H9 (cell line): ENCODE measurements around the gene KLF13. TPM values are rescaled to one million over a fixed set of nuclear protein-coding genes. Genes with fewer than 3 reads are reported as not detected.
A peak's percentile ranks its signal among the peaks of the same experiment; 100 is the strongest.

ENCODE experiments used
- DNase-seq: peaks from one replicate; pipeline ENCODE4 v3.0.0-alpha.2; 2017
- H2AFZ ChIP-seq: one replicate; pipeline ENCODE4 v1.6.1; 2013; ENCODE audit warnings: mild to moderate bottlenecking, low read length, control low read depth, moderate library complexity
- H2AK5ac ChIP-seq: 2 replicates; pipeline ENCODE4 v1.6.1; 2013; ENCODE audit warnings: low read length, control low read depth, mixed read lengths; ENCODE audit not compliant: insufficient read length
- H2BK120ac ChIP-seq: one replicate; pipeline ENCODE4 v1.6.1; 2013; ENCODE audit warnings: low read depth, mild to moderate bottlenecking, low read length, control low read depth, inconsistent platforms; ENCODE audit not compliant: poor library complexity, severe bottlenecking
- H2BK12ac ChIP-seq: 2 replicates; pipeline ENCODE4 v1.6.1; 2013; ENCODE audit warnings: low read length, control low read depth, mixed read lengths, low read depth; ENCODE audit not compliant: insufficient read length
- H2BK15ac ChIP-seq: 2 replicates; pipeline ENCODE4 v1.6.1; 2013; ENCODE audit warnings: low read depth, low read length, control low read depth
- H2BK20ac ChIP-seq: one replicate; pipeline ENCODE4 v1.6.1; 2013; ENCODE audit warnings: low read depth, mild to moderate bottlenecking, low read length, control low read depth, inconsistent platforms; ENCODE audit not compliant: poor library complexity, severe bottlenecking
- H2BK5ac ChIP-seq: 2 replicates; pipeline ENCODE4 v1.6.1; 2013; ENCODE audit warnings: low read length, control low read depth, mixed read lengths; ENCODE audit not compliant: insufficient read length
- H3K14ac ChIP-seq: 2 replicates; pipeline ENCODE4 v1.6.1; 2013; ENCODE audit warnings: low read length, control low read depth; ENCODE audit not compliant: insufficient read depth
- H3K18ac ChIP-seq: 2 replicates; pipeline ENCODE4 v1.6.1; 2013; ENCODE audit warnings: low read depth, mild to moderate bottlenecking, mixed read lengths, low read length, control low read depth; ENCODE audit not compliant: insufficient read length
- H3K23ac ChIP-seq: 2 replicates; pipeline ENCODE4 v1.6.1; 2013; ENCODE audit warnings: low read length, control low read depth, mixed read lengths, low read depth; ENCODE audit not compliant: insufficient read length
- H3K23me2 ChIP-seq: 2 replicates; pipeline ENCODE4 v1.6.1; 2013; ENCODE audit warnings: low read depth, mild to moderate bottlenecking, mixed read lengths, low read length, control low read depth; ENCODE audit not compliant: insufficient read length, poor library complexity, severe bottlenecking
- H3K27ac ChIP-seq: 2 replicates; pipeline ENCODE4 v1.5.1; 2013; ENCODE audit warnings: low read length, control low read depth, mixed read lengths, low read depth; ENCODE audit not compliant: insufficient read length
- H3K27me3 ChIP-seq: 2 replicates; pipeline ENCODE4 v1.6.1; 2013; ENCODE audit warnings: low read length, control low read depth, inconsistent platforms; ENCODE audit not compliant: insufficient read depth
- H3K4ac ChIP-seq: 2 replicates; pipeline ENCODE4 v1.6.1; 2013; ENCODE audit warnings: low read depth, mild to moderate bottlenecking, control low read depth, inconsistent platforms, low read length, moderate library complexity
- H3K4me1 ChIP-seq: 2 replicates; pipeline ENCODE4 v1.6.1; 2013; ENCODE audit warnings: low read length, control low read depth, inconsistent platforms; ENCODE audit not compliant: insufficient read depth
- H3K4me2 ChIP-seq: 2 replicates; pipeline ENCODE4 v1.6.1; 2013; ENCODE audit warnings: low read length, control low read depth, mixed read lengths; ENCODE audit not compliant: insufficient read length, insufficient read depth
- H3K56ac ChIP-seq: 2 replicates; pipeline ENCODE4 v1.6.1; 2013; ENCODE audit warnings: low read depth, mild to moderate bottlenecking, mixed read lengths, low read length, control low read depth; ENCODE audit not compliant: insufficient read length
- H3K79me1 ChIP-seq: 2 replicates; pipeline ENCODE4 v1.6.1; 2013; ENCODE audit warnings: low read depth, mild to moderate bottlenecking, moderate library complexity, low read length, control low read depth, inconsistent platforms; ENCODE audit not compliant: insufficient read depth, poor library complexity, severe bottlenecking
- H3K79me2 ChIP-seq: 2 replicates; pipeline ENCODE4 v1.6.1; 2013; ENCODE audit warnings: low read length, control low read depth, inconsistent platforms; ENCODE audit not compliant: insufficient read depth
- H3K9ac ChIP-seq: 2 replicates; pipeline ENCODE4 v1.6.1; 2013; ENCODE audit warnings: low read length, control low read depth, mixed read lengths; ENCODE audit not compliant: insufficient read length; ENCODE audit errors: extremely low read depth
- H3K9me3 ChIP-seq: one replicate; pipeline ENCODE4 v1.6.1; 2013; ENCODE audit warnings: low read depth, low read length, inconsistent platforms; ENCODE audit not compliant: control insufficient read depth
- H3T11ph ChIP-seq: one replicate; pipeline ENCODE4 v1.6.1; 2013; ENCODE audit warnings: mild to moderate bottlenecking, low read length, control low read depth, inconsistent platforms
- H4K20me1 ChIP-seq: one replicate; pipeline ENCODE4 v1.6.1; 2013; ENCODE audit not compliant: control insufficient read depth, insufficient read length, insufficient read depth
- H4K5ac ChIP-seq: 2 replicates; pipeline ENCODE4 v1.6.1; 2013; ENCODE audit warnings: low read depth, mild to moderate bottlenecking, mixed read lengths, low read length, control low read depth; ENCODE audit not compliant: insufficient read length
- H4K8ac ChIP-seq: replicated peaks from 2 replicates; pipeline ENCODE4 v1.6.1; 2013; ENCODE audit warnings: low read length, control low read depth, mixed read lengths, low read depth; ENCODE audit not compliant: insufficient read length
- H4K91ac ChIP-seq: 2 replicates; pipeline ENCODE4 v1.6.1; 2013; ENCODE audit warnings: low read depth, mild to moderate bottlenecking, moderate library complexity, mixed read lengths, low read length, control low read depth; ENCODE audit not compliant: insufficient read length
- H3K27ac Mint-ChIP-seq, 3 experiments: 2 replicates in 2 of 3; 3 replicates in 1 of 3; pipeline ENCODE4 v1.8.0; 2020 to 2021; ENCODE audit warnings: mixed read lengths in 3 of 3, mild to moderate bottlenecking in 1 of 3, moderate library complexity in 1 of 3
- H3K27me3 Mint-ChIP-seq: 2 replicates; pipeline ENCODE4 v1.8.0; 2021; ENCODE audit warnings: low read depth, mild to moderate bottlenecking, moderate library complexity, mixed read lengths
- H3K36me3 Mint-ChIP-seq, 3 experiments: 2 replicates in 2 of 3; 3 replicates in 1 of 3; pipeline ENCODE4 v1.8.0; 2020 to 2021; ENCODE audit warnings: low read depth in 3 of 3, mixed read lengths in 3 of 3; ENCODE audit not compliant: insufficient read depth in 1 of 3
- H3K4me1 Mint-ChIP-seq, 2 experiments: 2 replicates each; pipeline ENCODE4 v1.8.0; 2020; ENCODE audit warnings: mixed read lengths in 2 of 2
- H3K4me3 Mint-ChIP-seq, 2 experiments: 2 replicates in 1 of 2; 3 replicates in 1 of 2; pipeline ENCODE4 v1.8.0; 2020 to 2021; ENCODE audit warnings: mild to moderate bottlenecking in 2 of 2, mixed read lengths in 2 of 2, moderate library complexity in 1 of 2
- H3K9me3 Mint-ChIP-seq, 2 experiments: 2 replicates in 1 of 2; 3 replicates in 1 of 2; pipeline ENCODE4 v1.8.0; 2020; ENCODE audit warnings: mild to moderate bottlenecking in 2 of 2, mixed read lengths in 2 of 2, moderate library complexity in 1 of 2
- CTCF ChIP-seq: fragments of 200-600 bp; sonication (generic); conservative IDR thresholded peaks from 3 replicates; pipeline ENCODE4 v1.8.0; 2021; ENCODE audit warnings: antibody characterized with exemption, mild to moderate bottlenecking
- WGBS: extraction: QIAGEN DNeasy Blood & Tissue Kit; methylation state at CpG from one replicate; pipeline ENCODE4 v1.1.7; 2013; ENCODE audit warnings: missing lambda C conversion rate, low lambda C conversion rate, mixed read lengths; ENCODE audit not compliant: insufficient read length; ENCODE audit errors: extremely low coverage; 5-methylcytosine and 5-hydroxymethylcytosine counted together
- total RNA-seq: library from RNA; stranded (reverse); gene quantifications from 2 replicates; pipeline ENCODE4 v1.2.1, GENCODE V29; 2021

The KLF13 gene
- total RNA-seq, 1 experiment from 2014 or later, result 33.4 TPM

- DNase-seq, result no peak
Measured at GRCh38 chr15:31304751-31305365, 21.8 kb upstream of the KLF13 start.

More at GRCh38 chr15:31304751-31305365, 21.8 kb upstream of the KLF13 start:
- peak overlapping the region in 1 of 2 experiments; percentile 53; a peak in 3 of 5 replicates for H3K4me3 Mint-ChIP-seq
- H4K5ac ChIP-seq, result no peak overlapping the region
- no CpG with 5 or more reads among the region's 12 CpGs for WGBS
- no peaks in the 10 kb centered on the region for H4K20me1 ChIP-seq
- H2AFZ ChIP-seq, result no peak overlapping the region
- H3K79me1 ChIP-seq, result no peaks in the 10 kb centered on the region
- H3K79me2 ChIP-seq, result no peaks in the 10 kb centered on the region
- H2BK15ac ChIP-seq, result no peak overlapping the region
- no peak overlapping the region for H3K56ac ChIP-seq
- no peak overlapping the region for H3K4ac ChIP-seq
- no peaks in the 10 kb centered on the region for H3K9me3 ChIP-seq
- no peak overlapping the region for H4K8ac ChIP-seq
- no peak overlapping the region for H3K9ac ChIP-seq
- no peaks in the 10 kb centered on the region; a peak in 1 of 5 replicates for H3K9me3 Mint-ChIP-seq
- H3K36me3 Mint-ChIP-seq, result no peaks in the 10 kb centered on the region; a peak in 1 of 7 replicates
- no peak overlapping the region for H2AK5ac ChIP-seq
- H2BK20ac ChIP-seq, result no peak overlapping the region
- no peak overlapping the region for H4K91ac ChIP-seq
- peak overlapping the region; percentile 70; the same call in 1 of the 2 replicates for H3K14ac ChIP-seq
- no peak overlapping the region for H3K4me2 ChIP-seq
- H3K27ac ChIP-seq, result no peak overlapping the region
- H2BK12ac ChIP-seq, result no peak overlapping the region
- no peaks in the 10 kb centered on the region for H3K23me2 ChIP-seq
- no peak overlapping the region for H3K18ac ChIP-seq
- H3K4me1 Mint-ChIP-seq, result peaks cover 66 to 74% of the 10 kb centered on the region in 2 experiments
- TF ChIP-seq CTCF, result no peak
- H2BK5ac ChIP-seq, result no peak overlapping the region
- H3K4me1 ChIP-seq, result peaks cover 14% of the 10 kb centered on the region; the same call in 1 of the 2 replicates
- peaks cover 8% of the 10 kb centered on the region; the same call in 1 of the 2 replicates for H3K27me3 Mint-ChIP-seq
- no peak overlapping the region for H3K23ac ChIP-seq
- H3K27ac Mint-ChIP-seq, result peak overlapping the region in 1 of 3 experiments; percentile 8; a peak in 2 of 7 replicates
- no peak overlapping the region for H3T11ph ChIP-seq
- H3K27me3 ChIP-seq, result no peaks in the 10 kb centered on the region
- no peak overlapping the region for H2BK120ac ChIP-seq
